Measurements from ENCODE around the gene IFFO2. TPM values are rescaled to one million over a fixed set of nuclear protein-coding genes. Genes with fewer than 3 reads are reported as not detected.
A peak's percentile ranks its signal among the peaks of the same experiment; 100 is the strongest.

The IFFO2 gene
- total RNA-seq, 1 experiment from 2014 or later, result 11.7 TPM

DNA sequence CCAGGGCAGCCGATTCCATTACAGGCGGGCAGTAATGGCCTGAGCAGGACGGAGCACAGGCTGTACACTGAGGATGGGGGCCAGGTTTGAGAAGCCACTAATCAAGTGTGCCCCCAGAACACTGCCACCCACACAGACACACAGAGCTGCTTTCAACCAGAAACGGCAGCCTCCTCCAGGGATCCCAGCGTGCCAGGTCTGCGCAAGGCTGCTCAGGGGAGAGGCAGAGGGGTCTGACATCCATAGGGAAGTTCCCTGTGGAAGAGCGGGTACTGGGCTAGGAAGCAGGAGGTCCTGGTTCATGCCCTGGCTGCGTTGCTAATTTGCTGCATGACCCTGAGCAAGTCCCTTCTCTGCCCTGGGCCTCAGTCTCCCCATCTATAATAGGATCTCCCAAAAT is 28.1 kb downstream of the IFFO2 start:
- ChIA-PET POLR2A (ENCODE audit: unreplicated experiment) (no interaction called here), CTCF (no interaction called here)
- H3K36me3 ChIP-seq (ENCODE audit: low read depth), result no peaks in the 10 kb centered on the region
- H3F3A ChIP-seq (ENCODE audit: insufficient read depth, low read depth), result peaks cover 16% of the 10 kb centered on the region; the same call in 1 of the 2 replicates
- no peak overlapping the region for H3K4me3 ChIP-seq
- no peaks in the 10 kb centered on the region for H4K20me1 ChIP-seq (ENCODE audit: insufficient read depth)
- peak overlapping the region; percentile 82 for H3K4me2 ChIP-seq
- TF ChIP-seq, protein P1, sequence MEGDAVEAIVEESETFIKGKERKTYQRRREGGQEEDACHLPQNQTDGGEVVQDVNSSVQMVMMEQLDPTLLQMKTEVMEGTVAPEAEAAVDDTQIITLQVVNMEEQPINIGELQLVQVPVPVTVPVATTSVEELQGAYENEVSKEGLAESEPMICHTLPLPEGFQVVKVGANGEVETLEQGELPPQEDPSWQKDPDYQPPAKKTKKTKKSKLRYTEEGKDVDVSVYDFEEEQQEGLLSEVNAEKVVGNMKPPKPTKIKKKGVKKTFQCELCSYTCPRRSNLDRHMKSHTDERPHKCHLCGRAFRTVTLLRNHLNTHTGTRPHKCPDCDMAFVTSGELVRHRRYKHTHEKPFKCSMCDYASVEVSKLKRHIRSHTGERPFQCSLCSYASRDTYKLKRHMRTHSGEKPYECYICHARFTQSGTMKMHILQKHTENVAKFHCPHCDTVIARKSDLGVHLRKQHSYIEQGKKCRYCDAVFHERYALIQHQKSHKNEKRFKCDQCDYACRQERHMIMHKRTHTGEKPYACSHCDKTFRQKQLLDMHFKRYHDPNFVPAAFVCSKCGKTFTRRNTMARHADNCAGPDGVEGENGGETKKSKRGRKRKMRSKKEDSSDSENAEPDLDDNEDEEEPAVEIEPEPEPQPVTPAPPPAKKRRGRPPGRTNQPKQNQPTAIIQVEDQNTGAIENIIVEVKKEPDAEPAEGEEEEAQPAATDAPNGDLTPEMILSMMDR (conservative IDR thresholded peaks at IDR 0.05), result no peak
- no peak for TF ChIP-seq EZH2 (IDR thresholded peaks at IDR 0.05; ENCODE audit: low read depth)
- H3K79me2 ChIP-seq (ENCODE audit: low read depth), result peaks cover 46% of the 10 kb centered on the region
- H2AFZ ChIP-seq, result no peak overlapping the region
- H3K9me3 ChIP-seq (ENCODE audit: insufficient read depth, low read depth), result no peaks in the 10 kb centered on the region
- peaks cover 55% of the 10 kb centered on the region for H3K4me1 ChIP-seq (replicated peaks; ENCODE audit: insufficient read depth)
- peak overlapping the region; percentile 92 for H3K27ac ChIP-seq
- H3K27me3 ChIP-seq (ENCODE audit: insufficient read depth, low read depth), result no peaks in the 10 kb centered on the region
- no TSS peak for BruUV-seq (replicated peaks)
- H3K9me2 ChIP-seq (ENCODE audit: insufficient read depth), result no peaks in the 10 kb centered on the region
- intact Hi-C loops (cut with micrococcal nuclease; ENCODE audit: unreplicated experiment), result no loop called here
- no peak for DNase-seq

DNA sequence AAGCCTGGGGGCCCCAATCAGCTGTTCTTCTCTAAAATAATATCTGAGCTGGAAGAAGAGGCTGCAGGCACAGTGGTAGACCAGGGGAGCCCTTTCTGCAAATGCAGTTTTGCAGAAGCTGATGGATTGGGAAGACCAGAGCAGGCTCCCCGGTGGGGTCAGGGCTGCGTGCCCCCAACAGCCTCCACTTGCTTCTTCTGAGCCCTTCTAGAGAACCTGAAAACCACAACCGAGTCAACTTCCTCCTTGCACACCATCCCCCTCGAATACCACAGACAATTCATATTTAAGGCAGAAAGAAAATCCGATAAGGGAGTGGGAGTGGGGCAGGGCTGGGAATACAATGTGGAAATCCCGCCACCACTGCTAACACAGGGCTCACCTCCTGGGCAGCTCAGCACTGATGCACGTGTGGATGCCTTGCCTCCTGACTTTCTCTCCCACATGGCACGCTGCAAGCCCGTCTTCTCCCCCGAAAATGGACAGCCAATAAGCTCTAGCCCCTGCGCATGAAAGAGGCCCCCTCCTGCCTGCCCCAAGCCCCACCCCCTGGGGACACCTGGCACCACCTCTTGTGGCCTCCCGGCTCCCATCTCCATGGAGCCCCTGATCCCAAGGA is 28.7 kb downstream of the IFFO2 start:
- H3K79me2 ChIP-seq (ENCODE audit: low read depth), result peaks cover 52% of the 10 kb centered on the region
- ChIA-PET CTCF (interaction anchor here (0.8 kb wide), 1 partner anchor 14 kb away, joined by 3 read pairs; no protein-coding TSS in a partner anchor), POLR2A (ENCODE audit: unreplicated experiment) (interaction anchor here (0.7 to 1.5 kb wide), 2 partner anchors 28 to 82 kb away, joined by 5 to 25 read pairs; no protein-coding TSS in a partner anchor)
- H3K4me3 ChIP-seq, result peak overlapping the region; percentile 52; the same call in 1 of the 2 replicates
- peak overlapping the region; percentile 82 for H3K4me2 ChIP-seq
- peaks cover 13% of the 10 kb centered on the region; the same call in 1 of the 2 replicates for H3F3A ChIP-seq (ENCODE audit: insufficient read depth, low read depth)
- no peaks in the 10 kb centered on the region for H3K9me3 ChIP-seq (ENCODE audit: insufficient read depth, low read depth)
- intact Hi-C loops (cut with micrococcal nuclease; ENCODE audit: unreplicated experiment), result loop anchor here (2.0 kb wide), 1 partner anchor 13 kb away; no protein-coding TSS in a partner anchor
- no peaks in the 10 kb centered on the region for H3K27me3 ChIP-seq (ENCODE audit: insufficient read depth, low read depth)
- peak overlapping the region; percentile 92 for H3K27ac ChIP-seq
- no peaks in the 10 kb centered on the region for H3K36me3 ChIP-seq (ENCODE audit: low read depth)
- TF ChIP-seq EZH2 (IDR thresholded peaks at IDR 0.05; ENCODE audit: low read depth), result no peak
- TF ChIP-seq, protein P1 (conservative IDR thresholded peaks at IDR 0.05), result no peak
- H3K4me1 ChIP-seq (replicated peaks; ENCODE audit: insufficient read depth), result peaks cover 55% of the 10 kb centered on the region
- H4K20me1 ChIP-seq (ENCODE audit: insufficient read depth), result no peaks in the 10 kb centered on the region
- no peaks in the 10 kb centered on the region for H3K9me2 ChIP-seq (ENCODE audit: insufficient read depth)
- no TSS peak for BruUV-seq (replicated peaks)
- DNase-seq, result peak; percentile 46 to 49
- no peak overlapping the region for H2AFZ ChIP-seq

DNA sequence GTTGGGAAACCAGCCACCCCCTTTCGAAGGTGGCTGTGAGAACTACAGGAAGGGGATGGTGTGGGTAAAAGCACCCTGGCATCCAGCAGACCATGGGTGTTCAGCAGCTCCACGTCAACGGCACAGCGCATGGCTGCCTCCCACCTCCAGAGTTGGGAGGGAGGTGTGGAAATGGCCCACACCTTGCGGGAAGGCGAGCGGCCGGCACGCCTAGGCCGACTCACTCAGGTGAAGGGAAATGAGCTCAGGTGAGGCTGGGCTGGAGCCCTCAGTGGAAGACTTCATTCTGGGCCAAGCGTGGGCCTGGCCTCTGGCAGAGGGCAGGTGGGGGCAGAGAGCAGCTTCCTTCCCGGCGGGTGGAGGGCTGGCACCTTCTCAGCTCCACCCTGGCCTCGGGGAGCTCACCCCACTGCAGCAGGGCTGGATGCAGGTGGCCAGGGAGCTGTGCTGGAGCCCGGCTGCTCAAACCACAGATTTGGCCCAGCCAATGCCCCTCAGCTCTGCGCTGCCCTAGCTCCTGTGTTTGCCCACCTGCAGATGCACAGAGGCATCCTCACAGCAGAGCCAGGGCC is 29.3 kb downstream of the IFFO2 start:
- peak overlapping the region; percentile 82 for H3K4me2 ChIP-seq
- no peaks in the 10 kb centered on the region for H4K20me1 ChIP-seq (ENCODE audit: insufficient read depth)
- peaks cover 55% of the 10 kb centered on the region for H3K4me1 ChIP-seq (replicated peaks; ENCODE audit: insufficient read depth)
- intact Hi-C loops (cut with micrococcal nuclease; ENCODE audit: unreplicated experiment), result loop anchor here (2.0 kb wide), 1 partner anchor 14 kb away; no protein-coding TSS in a partner anchor
- H3K4me3 ChIP-seq, result peak overlapping the region; percentile 52; the same call in 1 of the 2 replicates
- peaks cover 11% of the 10 kb centered on the region; the same call in 1 of the 2 replicates for H3F3A ChIP-seq (ENCODE audit: insufficient read depth, low read depth)
- TF ChIP-seq, protein P1 (conservative IDR thresholded peaks at IDR 0.05), result no peak
- no peak for TF ChIP-seq EZH2 (IDR thresholded peaks at IDR 0.05; ENCODE audit: low read depth)
- H3K27me3 ChIP-seq (ENCODE audit: insufficient read depth, low read depth), result no peaks in the 10 kb centered on the region
- no peaks in the 10 kb centered on the region for H3K9me2 ChIP-seq (ENCODE audit: insufficient read depth)
- POLR2A ChIA-PET (ENCODE audit: unreplicated experiment), result interaction anchor here (1.5 kb wide), 1 partner anchor 83 kb away, joined by 25 read pairs; no protein-coding TSS in a partner anchor
- CTCF ChIA-PET, result interaction anchor here (0.6 to 0.9 kb wide), 3 partner anchors 14 to 1370 kb away, joined by 3 to 7 read pairs (median 4); no protein-coding TSS in a partner anchor
- BruUV-seq (replicated peaks), result TSS peak; percentile 94
- no peaks in the 10 kb centered on the region for H3K9me3 ChIP-seq (ENCODE audit: insufficient read depth, low read depth)
- no peaks in the 10 kb centered on the region for H3K36me3 ChIP-seq (ENCODE audit: low read depth)
- peak overlapping the region; percentile 92 for H3K27ac ChIP-seq
- H2AFZ ChIP-seq, result peak overlapping the region; percentile 60; the same call in 1 of the 2 replicates
- peaks cover 52% of the 10 kb centered on the region for H3K79me2 ChIP-seq (ENCODE audit: low read depth)
- DNase-seq, result peak in 1 of 2 experiments; percentile 44

All from PC-9 (cell line).